GM18508 (cell line): Measurements from ENCODE around the gene GRM1.

Experiments used
- ATAC-seq: cut with Tn5 transposase; IDR thresholded peaks from one replicate; pipeline ENCODE4 v1.9.1; 2021; ENCODE audit warnings: moderate number of reproducible peaks; ENCODE audit not compliant: insufficient read depth, unreplicated experiment

GRM1 gene

GRCh38 chr6:146305092-146305491, 276.2 kb downstream of the GRM1 start:
- no peak for ATAC-seq

GRCh38 chr6:146305951-146306350, 277.1 kb downstream of the GRM1 start:
- no peak for ATAC-seq

GRCh38 chr6:146310628-146311027, 281.8 kb downstream of the GRM1 start:
- no peak for ATAC-seq

GRCh38 chr6:146311079-146311478, 282.2 kb downstream of the GRM1 start:
- ATAC-seq, result no peak

GRCh38 chr6:146312608-146313007, 283.7 kb downstream of the GRM1 start:
- ATAC-seq, result no peak

GRCh38 chr6:146315381-146316174, 286.7 kb downstream of the GRM1 start:
- ATAC-seq, result no peak

- no peak for ATAC-seq
Observed at GRCh38 chr6:146316175-146316495, 287.3 kb downstream of the GRM1 start.

- ATAC-seq, result no peak
Observed at GRCh38 chr6:146331013-146331412, 302.2 kb downstream of the GRM1 start.

GRCh38 chr6:146335336-146335735, 306.5 kb downstream of the GRM1 start:
- no peak for ATAC-seq

GRCh38 chr6:146336191-146336590, 307.3 kb downstream of the GRM1 start:
- ATAC-seq, result no peak

- ATAC-seq, result no peak
Observed at GRCh38 chr6:146337376-146337775, 308.5 kb downstream of the GRM1 start.

GRCh38 chr6:146339716-146340115, 310.9 kb downstream of the GRM1 start:
- no peak for ATAC-seq

- ATAC-seq, result no peak
Observed at GRCh38 chr6:146341493-146342230, 312.8 kb downstream of the GRM1 start.

GRCh38 chr6:146345598-146345997, 316.7 kb downstream of the GRM1 start:
- ATAC-seq, result no peak

- no peak for ATAC-seq
Observed at GRCh38 chr6:146347090-146347489, 318.2 kb downstream of the GRM1 start.

GRCh38 chr6:146347690-146348089, 318.8 kb downstream of the GRM1 start:
- no peak for ATAC-seq

- ATAC-seq, result no peak
Observed at GRCh38 chr6:146351018-146351417, 322.2 kb downstream of the GRM1 start.

GRCh38 chr6:146352163-146352562, 323.3 kb downstream of the GRM1 start:
- ATAC-seq, result no peak

GRCh38 chr6:146354451-146354850, 325.6 kb downstream of the GRM1 start:
- no peak for ATAC-seq

- ATAC-seq, result no peak
Observed at GRCh38 chr6:146355521-146356100, 326.7 kb downstream of the GRM1 start.

- peak; percentile 57 for ATAC-seq
Observed at GRCh38 chr6:146357578-146358430, 328.9 kb downstream of the GRM1 start.
